CD4-positive, alpha-beta T cell treated with Interleukin-15 for 1 hour (primary cell): Measurements from ENCODE around the gene EHMT1.

Experiments used
- DNase-seq: peaks from one replicate; pipeline ENCODE4 v3.0.0-alpha.2; 2020

EHMT1 gene

GRCh38 chr9:137814841-137815240 lies 196.0 kb downstream of the EHMT1 start:
- DNase-seq, result no peak

GRCh38 chr9:137815256-137816255 lies 196.8 kb downstream of the EHMT1 start:
- DNase-seq, result no peak

DNA sequence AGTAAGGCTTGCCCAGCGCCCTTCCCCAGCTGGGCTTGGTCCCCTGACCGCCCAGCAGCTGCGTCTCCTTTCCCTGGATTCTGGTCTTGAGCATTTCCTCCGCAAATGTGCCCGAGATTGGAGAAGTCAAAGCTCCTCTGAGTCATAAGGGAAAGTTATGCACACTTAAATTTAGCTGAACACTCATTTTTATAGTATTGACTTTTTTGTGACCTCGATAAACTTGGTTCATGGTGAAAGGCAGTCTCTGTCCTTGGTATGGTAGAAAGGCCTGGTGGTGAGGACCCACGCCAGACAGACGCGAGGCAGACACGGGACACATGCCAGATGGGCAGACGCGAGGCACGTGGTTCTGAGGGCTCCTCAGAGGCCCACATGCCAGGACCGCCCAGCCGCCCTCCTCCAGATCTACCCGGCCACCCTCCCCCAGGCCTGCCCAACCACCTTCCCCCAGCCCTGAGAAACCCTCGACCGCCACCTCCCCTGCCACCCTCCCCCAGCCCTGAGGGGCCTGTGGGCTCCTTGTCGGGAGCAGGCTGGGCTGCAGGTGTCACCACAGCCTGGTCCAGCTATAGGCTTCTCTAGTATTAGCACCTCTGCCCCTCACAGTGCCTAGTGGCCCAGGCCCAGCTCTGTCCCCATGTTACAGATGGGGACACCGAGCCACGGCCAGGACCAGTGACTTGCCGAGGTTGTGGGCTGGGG lies 197.9 kb downstream of the EHMT1 start:
- DNase-seq, result no peak

- no peak for DNase-seq
Measured at GRCh38 chr9:137817236-137818200, 198.7 kb downstream of the EHMT1 start.

DNA sequence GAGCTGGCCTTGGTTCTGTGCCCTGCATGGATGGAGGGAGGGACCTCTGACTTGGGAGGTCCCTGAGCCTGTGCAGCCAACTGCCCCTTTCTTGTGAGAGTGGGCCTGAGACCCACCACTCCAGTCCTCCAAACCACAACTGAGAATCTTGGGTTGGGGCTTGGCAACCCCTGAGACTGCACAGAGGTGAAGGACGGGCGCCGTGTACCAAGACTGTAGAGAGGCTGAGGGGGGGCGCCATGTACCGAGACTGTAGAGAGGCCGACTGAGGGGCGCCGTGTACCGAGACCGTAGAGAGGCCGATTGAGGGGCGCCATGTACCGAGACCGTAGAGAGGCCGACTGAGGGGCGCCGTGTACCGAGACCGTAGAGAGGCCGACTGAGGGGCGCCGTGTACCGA lies 199.5 kb downstream of the EHMT1 start:
- no peak for DNase-seq

DNA sequence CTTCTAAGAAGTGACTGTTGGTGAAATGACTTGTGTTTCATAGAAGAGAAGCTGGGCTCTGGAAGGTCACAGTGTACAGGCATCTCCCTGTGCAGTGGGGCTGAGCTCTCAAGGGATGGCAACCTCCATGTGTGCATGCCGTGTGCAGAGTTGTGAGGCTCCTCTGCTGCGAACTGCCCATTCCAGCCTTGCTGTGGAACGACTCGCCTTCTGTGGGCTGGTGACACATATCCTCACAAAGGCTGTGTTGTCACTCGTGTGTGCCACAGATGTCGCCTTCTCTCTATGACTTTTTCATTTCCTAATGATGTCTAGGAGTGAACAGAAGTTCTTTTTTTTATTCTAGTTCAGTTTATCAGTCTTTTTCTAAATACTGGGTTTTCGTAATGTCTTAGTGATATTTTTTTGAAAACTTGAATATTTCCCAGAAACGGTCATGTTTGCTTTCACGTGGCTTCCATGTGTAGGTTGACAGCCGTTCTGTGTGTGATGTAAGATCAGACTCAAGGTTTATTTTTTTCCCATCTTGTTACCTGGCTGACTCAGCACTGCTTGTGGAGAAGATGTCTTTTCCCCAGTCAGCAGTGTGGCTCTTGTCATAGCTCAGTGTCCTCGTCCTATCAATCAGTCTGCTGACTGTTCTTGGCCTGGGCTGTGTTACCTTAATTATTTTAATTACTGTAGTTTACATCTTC lies 201.5 kb downstream of the EHMT1 start:
- DNase-seq, result no peak

GRCh38 chr9:137823986-137824771 lies 205.4 kb downstream of the EHMT1 start:
- DNase-seq, result no peak

DNA sequence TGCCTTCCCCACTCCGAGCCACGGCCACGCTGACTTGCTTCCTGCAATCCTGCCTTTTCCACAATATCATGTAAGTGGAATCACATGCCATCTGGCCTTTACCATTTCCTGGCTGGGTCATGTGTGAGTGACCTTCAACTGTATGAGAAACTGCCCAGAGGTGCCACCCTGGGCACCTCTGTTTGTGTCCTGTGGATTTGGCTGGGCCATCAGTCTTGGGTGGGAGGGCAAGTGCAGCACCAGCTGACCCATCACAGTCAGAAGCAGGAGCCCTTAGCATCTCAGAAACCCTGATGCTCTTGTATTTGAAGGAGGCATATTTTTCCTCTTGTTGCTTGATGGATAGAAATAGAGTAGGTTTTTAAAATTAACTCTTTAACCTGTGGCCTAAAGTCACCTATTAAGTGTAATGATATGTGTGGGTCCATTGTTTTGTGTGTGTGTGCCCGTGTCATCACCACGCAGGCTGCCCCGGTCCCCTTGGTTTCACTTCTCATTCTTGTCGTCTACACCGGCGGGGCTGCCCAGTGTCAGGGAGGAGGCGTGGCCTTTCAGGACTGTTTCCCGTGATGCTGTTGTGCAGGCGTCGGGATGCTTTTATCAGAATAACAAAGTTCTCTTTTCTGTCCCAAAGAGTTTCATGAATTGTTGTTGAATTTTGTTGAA lies 206.7 kb downstream of the EHMT1 start:
- peak; percentile 69 for DNase-seq

- no peak for DNase-seq
Measured at GRCh38 chr9:137827908-137828526, 209.2 kb downstream of the EHMT1 start.

DNA sequence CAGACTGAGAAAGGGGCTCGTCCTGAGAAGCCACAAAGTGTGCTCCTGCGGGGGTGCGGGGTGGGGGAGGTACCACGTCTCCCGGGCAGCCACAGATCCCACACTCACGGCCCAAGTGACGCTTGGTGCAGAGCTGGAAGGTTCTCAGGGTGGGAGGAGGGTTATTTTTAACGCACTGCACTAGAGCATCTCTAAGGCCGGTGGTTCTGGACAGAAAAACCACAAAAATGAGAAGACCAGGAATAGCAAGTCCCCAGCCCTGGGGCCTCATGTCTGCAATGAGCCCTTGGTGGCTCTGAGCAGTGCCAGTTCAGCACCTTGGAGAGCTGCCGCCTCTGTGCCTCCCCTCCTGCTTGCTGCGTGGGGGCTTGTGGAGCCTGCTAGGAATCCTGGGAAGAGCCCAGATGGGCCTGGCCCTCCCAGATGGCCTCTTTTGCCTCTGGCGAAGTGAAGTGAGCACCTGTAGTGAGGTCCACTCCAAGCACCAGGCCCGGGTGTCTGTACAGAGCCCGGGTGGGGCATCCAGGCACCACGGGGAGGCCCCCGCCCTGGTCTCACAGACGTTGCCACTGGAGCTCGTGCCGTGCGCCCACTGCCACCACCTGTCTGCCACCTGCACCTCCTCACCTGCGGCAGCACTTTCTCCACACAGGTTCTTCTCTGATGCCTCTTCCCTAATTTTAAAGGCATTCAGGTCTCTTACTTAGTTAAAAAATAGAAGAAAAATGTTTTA lies 209.9 kb downstream of the EHMT1 start:
- DNase-seq, result no peak

DNA sequence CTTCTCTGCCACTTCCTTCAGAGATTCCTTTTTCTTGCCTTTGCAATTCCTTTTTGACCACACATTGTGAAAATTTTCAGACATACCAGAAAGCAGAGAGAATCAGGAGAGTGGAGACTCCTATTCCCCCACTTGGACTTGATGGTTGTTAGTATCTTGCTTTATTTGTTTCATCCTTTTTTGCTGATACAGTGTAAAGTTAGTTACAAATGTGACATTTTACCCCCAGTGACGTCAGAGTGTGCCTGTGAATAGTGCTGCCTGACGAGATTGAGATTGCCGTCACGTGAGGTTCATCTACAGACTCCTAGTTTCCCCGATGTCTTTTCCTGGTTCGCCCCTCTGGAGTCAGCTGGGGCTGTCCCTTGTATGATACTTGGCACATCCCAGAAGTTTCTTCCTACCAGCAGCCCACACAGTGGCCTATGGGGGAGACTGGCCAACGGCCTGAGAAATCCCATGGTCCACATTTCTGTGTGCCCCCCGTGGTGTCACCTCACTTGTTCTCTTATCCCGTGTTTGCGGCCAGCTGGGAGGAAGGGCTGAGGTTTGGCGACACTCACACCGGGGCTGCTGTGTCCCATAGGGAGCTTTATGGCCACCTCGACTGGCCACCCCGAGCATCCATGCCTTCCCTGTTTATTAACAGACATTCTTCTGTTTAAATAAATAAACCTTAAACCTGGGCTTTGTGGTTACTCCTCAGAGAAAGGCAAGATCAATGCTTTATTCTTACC lies 210.6 kb downstream of the EHMT1 start:
- no peak for DNase-seq

DNA sequence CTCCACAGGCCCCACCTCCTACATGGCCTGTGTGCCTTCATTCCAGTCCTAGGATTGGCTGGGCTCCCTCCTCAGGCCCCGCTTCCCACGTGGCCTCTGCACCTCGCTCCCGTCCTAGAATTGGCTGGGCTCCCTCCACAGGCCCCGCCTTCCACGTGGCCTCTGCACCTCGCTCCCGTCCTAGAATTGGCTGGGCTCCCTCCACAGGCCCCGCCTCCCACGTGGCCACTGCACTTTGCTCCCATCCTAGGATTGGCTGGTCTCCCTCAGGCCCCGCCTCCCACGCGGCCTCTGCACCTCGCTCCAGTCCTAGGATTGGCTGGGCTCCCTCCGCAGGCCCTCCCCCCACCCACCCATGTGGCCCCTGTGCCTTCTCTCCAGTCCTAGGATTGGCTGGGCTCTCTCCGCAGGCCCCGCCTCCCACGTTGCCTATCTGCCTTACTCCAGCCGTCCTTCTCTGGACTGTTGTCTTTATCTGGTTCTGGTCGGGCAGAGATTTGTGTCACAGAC lies 213.4 kb downstream of the EHMT1 start:
- DNase-seq, result no peak

- no peak for DNase-seq
Measured at GRCh38 chr9:137832830-137833590, 214.2 kb downstream of the EHMT1 start.

DNA sequence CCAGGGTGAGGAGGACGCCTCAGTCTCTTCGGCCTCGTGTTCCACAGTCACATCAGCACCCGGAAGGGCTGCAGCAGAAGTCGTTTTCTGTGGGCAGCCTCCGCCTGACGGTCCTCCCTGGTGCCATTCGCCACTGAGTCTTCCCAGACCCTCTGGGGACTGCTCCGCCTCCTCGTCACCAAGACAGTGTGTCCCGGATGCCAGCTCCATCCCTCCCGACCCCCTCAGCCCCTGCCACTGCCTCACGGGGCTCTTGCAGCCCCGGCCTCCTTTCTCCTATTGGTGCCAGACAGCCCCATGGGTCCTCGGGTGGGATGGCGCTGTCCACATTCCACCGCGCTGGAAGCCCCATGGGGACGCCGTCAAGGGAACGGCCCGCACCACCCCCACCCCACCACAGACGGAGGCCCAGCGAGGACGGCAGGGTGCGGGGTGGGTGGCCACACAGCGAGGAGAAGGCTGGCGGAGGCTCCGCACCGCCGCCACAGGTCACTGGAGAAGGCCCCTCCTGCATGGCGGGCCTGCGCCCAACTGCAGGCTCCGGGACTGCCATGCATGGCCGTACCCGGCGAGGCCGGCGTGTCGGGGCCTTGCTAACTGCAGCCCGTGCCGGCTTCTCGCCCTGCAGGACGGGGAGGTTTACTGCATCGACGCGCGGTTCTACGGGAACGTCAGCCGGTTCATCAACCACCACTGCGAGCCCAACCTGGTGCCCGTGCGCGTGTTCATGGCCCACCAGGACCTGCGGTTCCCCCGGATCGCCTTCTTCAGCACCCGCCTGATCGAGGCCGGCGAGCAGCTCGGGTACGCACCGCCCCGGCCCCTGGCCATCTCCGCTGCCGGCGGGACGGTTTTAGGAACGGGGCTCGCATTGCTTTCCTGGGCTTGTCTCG lies 215.2 kb downstream of the EHMT1 start:
- DNase-seq, result no peak

DNA sequence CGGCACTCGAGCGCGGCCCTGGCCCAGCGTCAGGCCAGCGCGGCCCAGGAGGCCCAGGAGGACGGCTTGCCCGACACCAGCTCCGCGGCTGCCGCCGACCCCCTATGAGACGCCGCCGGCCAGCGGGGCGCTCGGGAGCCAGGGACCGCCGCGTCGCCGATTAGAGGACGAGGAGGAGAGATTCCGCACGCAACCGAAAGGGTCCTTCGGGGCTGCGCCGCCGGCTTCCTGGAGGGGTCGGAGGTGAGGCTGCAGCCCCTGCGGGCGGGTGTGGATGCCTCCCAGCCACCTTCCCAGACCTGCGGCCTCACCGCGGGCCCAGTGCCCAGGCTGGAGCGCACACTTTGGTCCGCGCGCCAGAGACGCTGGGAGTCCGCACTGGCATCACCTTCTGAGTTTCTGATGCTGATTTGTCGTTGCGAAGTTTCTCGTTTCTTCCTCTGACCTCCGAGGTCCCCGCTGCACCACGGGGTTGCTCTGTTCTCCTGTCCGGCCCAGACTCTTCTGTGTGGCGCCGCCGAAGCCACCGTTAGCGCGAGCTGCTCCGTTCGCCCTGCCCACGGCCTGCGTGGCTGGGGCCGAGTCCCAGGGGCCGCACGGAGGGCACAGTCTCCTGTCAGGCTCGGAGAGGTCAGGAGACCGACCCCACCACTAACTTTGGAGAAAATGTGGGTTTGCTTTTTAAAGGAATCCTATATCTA lies 216.2 kb downstream of the EHMT1 start:
- no peak for DNase-seq
